ENCODE measurements around the gene HTR6. TPM values are rescaled to one million over a fixed set of nuclear protein-coding genes. Genes with fewer than 3 reads are reported as not detected.

Gene HTR6
- total and polyA plus RNA-seq, 2 experiments from 2014 or later: not detected

DNA sequence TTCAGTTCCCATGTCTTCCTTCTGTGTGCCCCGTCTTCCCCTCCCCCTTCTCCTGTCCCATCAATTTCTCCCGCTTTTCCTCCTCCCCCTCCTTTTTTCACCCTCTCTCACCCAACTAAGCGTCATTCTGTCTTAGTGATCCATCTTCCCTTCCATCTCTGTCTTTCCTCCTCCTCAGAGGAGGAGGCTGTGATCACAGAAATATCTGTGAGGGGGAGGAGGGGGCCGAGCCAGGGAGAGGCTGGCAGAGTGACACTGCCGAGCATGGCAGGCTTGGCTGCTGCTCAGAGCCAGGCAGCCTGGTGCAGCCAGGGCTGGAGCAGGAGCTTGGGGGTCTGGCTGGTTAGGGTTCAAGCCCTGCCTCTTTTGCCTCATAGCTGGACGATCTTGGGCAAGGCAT is 7.6 kb downstream of the HTR6 start:
- Histone ChIP-seq H3K4me3 (no peak overlapping the region), H3K79me2 (ENCODE audit: insufficient read depth) (no peaks in the 10 kb centered on the region), H3K4me1 (ENCODE audit: insufficient read depth) (no peaks in the 10 kb centered on the region), H2AFZ (no peak overlapping the region), H3K9ac (no peak overlapping the region), H3K9me2 (ENCODE audit: insufficient read depth) (no peaks in the 10 kb centered on the region), H3K4me2 (ENCODE audit: unreplicated experiment) (no peak overlapping the region), H3K27me3 (replicated peaks; ENCODE audit: insufficient read depth) (no peaks in the 10 kb centered on the region), H3F3A (ENCODE audit: insufficient read depth) (peaks cover 15% of the 10 kb centered on the region), H4K20me1 (ENCODE audit: insufficient read depth) (no peaks in the 10 kb centered on the region), H3K9me3 (ENCODE audit: low read depth) (no peaks in the 10 kb centered on the region), H3K36me3 (ENCODE audit: low read depth) (no peaks in the 10 kb centered on the region), H3K27ac (no peak overlapping the region)
- no peak for DNase-seq
- in situ Hi-C loops (cut with MboI): no loop called here
- WGBS, 2 experiments (ENCODE audit: low coverage in 1 of 2, low lambda C conversion rate in 2 of 2, missing lambda C conversion rate in 2 of 2): 22 to 23% methylated on average over 6 of the region's 6 CpGs
- TF ChIP-seq EZH2phosphoT487 (IDR thresholded peaks at IDR 0.05; ENCODE audit: insufficient read depth, low read depth) (no peak), EZH2 (IDR thresholded peaks at IDR 0.05; ENCODE audit: insufficient read depth, poor library complexity, severe bottlenecking) (no peak)

DNA sequence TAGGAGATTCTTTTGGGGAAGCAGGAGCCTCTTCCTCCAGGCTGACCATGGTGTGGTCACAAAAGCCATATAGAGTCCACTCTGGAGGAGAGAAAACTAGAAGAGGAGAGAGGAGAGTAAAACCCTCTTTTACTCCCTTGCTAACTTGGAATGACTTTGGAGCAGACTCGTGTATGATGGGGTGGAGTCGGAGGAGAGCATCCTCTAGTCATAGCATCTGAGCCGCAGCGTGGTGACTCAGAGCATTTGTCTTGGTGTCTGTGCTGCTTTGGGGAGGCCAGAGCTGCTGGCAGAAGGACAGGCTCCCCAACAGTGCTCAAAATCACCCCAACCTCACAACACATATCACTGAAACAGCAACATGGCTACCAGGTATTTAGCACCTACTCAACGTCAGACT is 11.1 kb downstream of the HTR6 start:
- Histone ChIP-seq H3K4me3 (no peak overlapping the region), H3K9me3 (ENCODE audit: low read depth) (no peaks in the 10 kb centered on the region), H3K4me1 (ENCODE audit: insufficient read depth) (no peaks in the 10 kb centered on the region), H4K20me1 (ENCODE audit: insufficient read depth) (no peaks in the 10 kb centered on the region), H3K4me2 (ENCODE audit: unreplicated experiment) (no peak overlapping the region), H3K79me2 (ENCODE audit: insufficient read depth) (no peaks in the 10 kb centered on the region), H2AFZ (no peak overlapping the region), H3K27ac (no peak overlapping the region), H3K27me3 (replicated peaks; ENCODE audit: insufficient read depth) (no peaks in the 10 kb centered on the region), H3K9ac (no peak overlapping the region), H3K36me3 (ENCODE audit: low read depth) (no peaks in the 10 kb centered on the region), H3K9me2 (ENCODE audit: insufficient read depth) (no peaks in the 10 kb centered on the region), H3F3A (ENCODE audit: insufficient read depth) (peaks cover 18% of the 10 kb centered on the region)
- no peak for DNase-seq
- no peak for TF ChIP-seq EZH2phosphoT487 (IDR thresholded peaks at IDR 0.05; ENCODE audit: insufficient read depth, low read depth)
- no peak for TF ChIP-seq EZH2 (IDR thresholded peaks at IDR 0.05; ENCODE audit: insufficient read depth, poor library complexity, severe bottlenecking)
- 55 to 57% methylated on average over 5 of the region's 5 CpGs for WGBS, 2 experiments (ENCODE audit: low coverage in 1 of 2, low lambda C conversion rate in 2 of 2, missing lambda C conversion rate in 2 of 2)
- in situ Hi-C loops (cut with MboI): no loop called here

DNA sequence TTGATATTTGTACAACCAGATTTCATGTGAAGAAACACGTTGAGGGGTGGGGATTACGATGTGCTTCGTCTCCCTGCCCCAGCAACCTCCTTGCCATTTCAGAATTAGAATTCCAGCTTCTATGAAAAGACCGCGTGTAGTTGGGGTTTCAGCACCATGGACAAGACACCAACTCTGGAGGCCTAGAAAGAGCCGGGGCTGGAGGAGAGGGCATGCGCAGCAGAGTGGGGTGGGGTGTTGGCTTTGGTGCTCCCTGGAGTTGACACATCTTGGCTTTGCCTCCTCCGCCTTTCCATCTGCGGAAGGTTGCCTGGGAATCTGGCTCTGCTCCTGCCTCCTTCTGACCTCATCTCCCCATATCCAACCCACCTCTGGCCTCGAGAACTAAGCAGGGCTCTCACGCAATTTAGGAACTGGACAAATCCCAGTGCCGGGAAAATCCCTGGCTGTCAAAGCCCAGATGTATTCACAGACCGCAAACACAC is 11.8 kb downstream of the HTR6 start:
- TF ChIP-seq EZH2phosphoT487 (IDR thresholded peaks at IDR 0.05; ENCODE audit: insufficient read depth, low read depth) (no peak), EZH2 (IDR thresholded peaks at IDR 0.05; ENCODE audit: insufficient read depth, poor library complexity, severe bottlenecking) (no peak)
- Histone ChIP-seq H3K9me2 (ENCODE audit: insufficient read depth) (no peaks in the 10 kb centered on the region), H3K4me3 (no peak overlapping the region), H3K36me3 (ENCODE audit: low read depth) (no peaks in the 10 kb centered on the region), H4K20me1 (ENCODE audit: insufficient read depth) (no peaks in the 10 kb centered on the region), H2AFZ (no peak overlapping the region), H3K27ac (peak overlapping the region; percentile 45; the same call in 1 of the 2 replicates), H3K9ac (no peak overlapping the region), H3K27me3 (replicated peaks; ENCODE audit: insufficient read depth) (no peaks in the 10 kb centered on the region), H3K4me2 (ENCODE audit: unreplicated experiment) (no peak overlapping the region), H3K79me2 (ENCODE audit: insufficient read depth) (no peaks in the 10 kb centered on the region), H3K9me3 (ENCODE audit: low read depth) (no peaks in the 10 kb centered on the region), H3F3A (ENCODE audit: insufficient read depth) (peaks cover 18% of the 10 kb centered on the region), H3K4me1 (ENCODE audit: insufficient read depth) (no peaks in the 10 kb centered on the region)
- 6 to 7% methylated on average over 13 of the region's 13 CpGs for WGBS, 2 experiments (ENCODE audit: low coverage in 1 of 2, low lambda C conversion rate in 2 of 2, missing lambda C conversion rate in 2 of 2)
- DNase-seq: peak; percentile 94
- in situ Hi-C loops (cut with MboI): no loop called here

DNA sequence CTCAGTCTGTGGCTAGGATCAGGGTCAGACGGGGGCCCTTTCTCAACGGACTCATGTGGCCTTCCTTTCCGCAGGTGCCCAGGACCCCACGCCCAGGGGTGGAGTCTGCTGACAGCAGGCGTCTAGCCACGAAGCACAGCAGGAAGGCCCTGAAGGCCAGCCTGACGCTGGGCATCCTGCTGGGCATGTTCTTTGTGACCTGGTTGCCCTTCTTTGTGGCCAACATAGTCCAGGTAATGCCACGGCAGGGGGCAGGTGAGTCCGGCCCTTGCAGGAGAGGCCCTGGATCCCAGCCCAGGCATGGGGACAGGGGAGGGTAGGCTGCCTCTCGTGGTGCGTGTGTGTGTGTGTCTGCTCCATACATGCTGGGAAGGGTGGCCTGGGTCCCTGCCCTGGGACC is 13.8 kb downstream of the HTR6 start:
- Histone ChIP-seq H3K36me3 (ENCODE audit: low read depth) (no peaks in the 10 kb centered on the region), H3K79me2 (ENCODE audit: insufficient read depth) (no peaks in the 10 kb centered on the region), H4K20me1 (ENCODE audit: insufficient read depth) (no peaks in the 10 kb centered on the region), H3K9me3 (ENCODE audit: low read depth) (no peaks in the 10 kb centered on the region), H2AFZ (no peak overlapping the region), H3K27me3 (replicated peaks; ENCODE audit: insufficient read depth) (no peaks in the 10 kb centered on the region), H3K9ac (no peak overlapping the region), H3K9me2 (ENCODE audit: insufficient read depth) (no peaks in the 10 kb centered on the region), H3K27ac (no peak overlapping the region), H3K4me1 (ENCODE audit: insufficient read depth) (peaks cover 9% of the 10 kb centered on the region), H3F3A (ENCODE audit: insufficient read depth) (peaks cover 25% of the 10 kb centered on the region), H3K4me3 (no peak overlapping the region), H3K4me2 (ENCODE audit: unreplicated experiment) (no peak overlapping the region)
- 74 to 77% methylated on average over 11 of the region's 11 CpGs for WGBS, 2 experiments (ENCODE audit: low coverage in 1 of 2, low lambda C conversion rate in 2 of 2, missing lambda C conversion rate in 2 of 2)
- in situ Hi-C loops (cut with MboI): no loop called here
- TF ChIP-seq EZH2phosphoT487 (IDR thresholded peaks at IDR 0.05; ENCODE audit: insufficient read depth, low read depth): no peak
- TF ChIP-seq EZH2 (IDR thresholded peaks at IDR 0.05; ENCODE audit: insufficient read depth, poor library complexity, severe bottlenecking): no peak
- DNase-seq: no peak
